T-helper 1 cell treated with Interleukin-12 subunit alpha and Interleukin-12 subunit beta and Interleukin-4 antibody, amounts not matched to agents 30 ng/mL and 1 ng/mL, for 36 hours (primary cell): ENCODE measurements around the gene ZNF511. TPM values are rescaled to one million over a fixed set of nuclear protein-coding genes. Genes with fewer than 3 reads are reported as not detected.
"Not testable (repeated sequence)": the region's sequence is repeated elsewhere in the genome, so short reads cannot be mapped to it uniquely, and the experiment has no call there.

Experiments used
- intact Hi-C: fragments of 100-400 bp; cut with micrococcal nuclease; formaldehyde crosslinking; loops from one replicate; pipeline ENCODE4 v1.15.1; 2024
- total RNA-seq: library from RNA; stranded (reverse); gene quantifications from 2 replicates; pipeline ENCODE4 v1.2.3, GENCODE V29; 2022

The ZNF511 gene
- total RNA-seq: 53.4 and 55.6 TPM in 2 replicates

DNA sequence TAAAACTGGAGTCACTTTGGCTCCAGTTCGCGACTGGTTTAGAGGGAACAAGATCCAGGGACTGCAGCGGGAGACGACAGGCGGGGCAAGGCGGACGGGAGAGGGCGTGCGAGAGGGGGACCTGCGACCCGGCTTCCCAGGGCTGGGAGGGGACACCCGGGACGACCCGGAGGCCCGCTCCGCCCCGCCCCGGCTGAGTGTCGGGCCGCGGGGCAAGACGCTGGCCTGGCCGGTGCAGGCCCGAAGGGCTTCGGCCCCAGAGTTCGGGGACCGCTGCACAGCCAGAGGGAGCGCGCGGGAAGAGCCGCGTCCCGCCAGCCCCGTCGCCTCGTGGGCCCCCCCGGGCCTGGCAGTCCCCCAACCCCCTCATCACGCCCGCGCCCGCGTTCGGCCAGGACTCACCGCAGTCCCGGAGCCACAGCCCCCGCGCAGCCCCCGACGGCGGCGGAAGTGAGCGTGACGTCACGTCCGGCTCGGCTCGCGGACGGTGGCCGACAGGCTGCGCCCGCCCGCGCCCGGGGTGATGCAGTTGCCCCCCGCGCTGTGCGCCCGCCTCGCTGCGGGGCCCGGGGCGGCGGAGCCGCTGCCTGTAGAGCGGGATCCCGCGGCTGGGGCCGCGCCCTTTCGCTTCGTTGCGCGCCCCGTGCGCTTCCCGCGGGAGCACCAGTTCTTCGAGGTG is at the start of gene ZNF511, which contains the start of gene TUBGCP2:
Gene ZNF511, plus strand, starts transcription at position 494 of the 679 bp plus-strand sequence. Its CDS starts 30 bp downstream, at position 524.
Gene TUBGCP2, minus strand, starts transcription at position 452 of the 679 bp plus-strand sequence. CDS start 5,931 bp downstream, outside the sequence.
- intact Hi-C loops: loop anchor here (1.0 to 2.0 kb wide), 8 partner anchors 21 to 1408 kb away; partner anchors contain the start of genes ECHS1, MTG1 and PPP2R2D

- intact Hi-C loops: loop anchor here (1.0 to 5.0 kb wide), 4 partner anchors 15 to 929 kb away; no protein-coding TSS in a partner anchor
Measured at GRCh38 chr10:133259602-133259989, 49.1 kb upstream of the ZNF511 start.

DNA sequence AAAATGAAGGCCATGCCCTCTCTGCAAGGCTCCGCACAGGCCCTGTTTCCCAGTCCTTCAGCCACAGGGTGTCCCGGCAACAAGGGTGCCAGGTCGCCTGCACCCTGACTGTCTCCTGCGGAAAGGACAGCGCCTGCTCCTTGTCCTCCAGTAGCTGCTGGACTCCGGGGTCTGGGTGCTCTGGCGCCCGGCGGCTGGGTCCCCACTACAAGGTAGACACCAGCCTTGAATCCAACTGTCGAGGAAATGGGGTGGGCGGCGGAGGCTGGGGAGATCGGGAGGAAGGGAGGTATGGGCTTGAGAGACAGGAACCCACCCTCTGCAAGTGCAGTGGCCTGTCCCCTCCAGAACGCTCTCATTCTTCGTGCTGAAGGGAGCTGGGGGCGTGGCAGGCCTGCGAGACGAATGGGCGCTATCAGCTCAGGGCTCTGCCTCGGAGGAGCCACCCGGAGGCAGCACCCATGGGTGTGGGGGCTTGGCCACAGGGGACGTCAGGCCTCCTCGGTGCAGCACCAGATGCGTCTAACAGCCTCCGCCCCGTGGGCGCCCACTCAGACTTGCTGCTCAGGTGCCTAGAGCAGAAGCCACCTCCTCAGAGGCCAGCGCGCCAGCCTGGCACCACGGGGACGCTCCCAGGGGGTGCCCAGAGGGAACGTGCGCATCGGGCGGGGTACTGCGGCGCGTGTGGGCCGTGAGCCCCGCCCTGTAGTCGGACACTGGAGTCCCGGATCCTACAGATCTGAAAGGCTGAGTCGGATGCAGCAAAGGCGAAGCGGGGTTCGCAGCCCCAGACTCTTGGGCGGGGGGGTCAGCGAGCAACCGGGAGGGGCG is 47.6 kb upstream of the ZNF511 start:
- intact Hi-C loops: loop anchor here (2.0 to 5.0 kb wide), 2 partner anchors 809 to 1102 kb away; no protein-coding TSS in a partner anchor

GRCh38 chr10:133261726-133262325 is 46.9 kb upstream of the ZNF511 start:
- intact Hi-C loops: loop anchor here (1.0 to 5.0 kb wide), 7 partner anchors 13 to 1103 kb away; partner anchors contain the start of genes ECHS1, FUOM and INPP5A

DNA sequence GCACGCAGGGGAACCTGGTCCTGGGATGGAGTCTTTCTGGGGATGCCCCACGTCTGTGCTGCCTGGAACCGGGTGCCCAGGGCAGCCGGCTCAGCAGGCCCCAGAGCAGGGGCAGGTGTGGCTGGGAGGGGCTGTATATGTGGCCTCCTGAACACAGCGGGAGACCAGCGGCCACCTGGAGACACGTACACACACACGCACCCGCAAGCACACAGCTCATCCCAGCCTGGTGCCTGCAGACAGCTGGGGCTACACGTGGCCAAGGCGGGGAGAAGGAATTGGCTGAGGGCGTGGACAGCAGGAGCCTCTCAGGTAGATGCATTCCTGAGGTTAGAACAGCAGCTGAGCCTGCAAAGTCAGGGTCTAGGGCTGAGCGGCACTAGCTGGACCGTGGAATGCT is 46.0 kb upstream of the ZNF511 start:
- intact Hi-C loops: loop anchor here (1.0 to 5.0 kb wide), 6 partner anchors 13 to 810 kb away; partner anchors contain the start of genes ECHS1, FUOM and INPP5A

DNA sequence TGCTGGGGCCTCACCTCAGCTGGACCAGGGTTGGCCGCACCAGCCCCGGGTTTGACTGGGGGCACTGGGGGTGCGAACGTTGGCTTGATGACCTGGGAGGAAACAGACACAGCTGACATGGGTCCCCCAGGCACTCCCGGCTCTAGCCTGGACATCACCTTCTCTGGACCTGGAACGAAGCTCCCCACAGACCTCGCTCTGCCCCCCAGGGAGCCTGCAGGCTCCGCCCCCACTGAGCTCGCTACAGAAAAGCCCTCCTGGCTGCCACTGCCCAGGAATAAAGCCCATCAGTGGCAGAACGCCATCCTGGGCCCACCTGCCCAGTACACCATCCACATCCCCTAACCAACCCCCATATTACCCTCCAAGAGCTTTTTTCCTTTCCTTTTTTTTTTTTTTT is 45.0 kb upstream of the ZNF511 start:
- intact Hi-C loops: loop anchor here (5.0 kb wide), 1 partner anchor 811 kb away; no protein-coding TSS in a partner anchor

DNA sequence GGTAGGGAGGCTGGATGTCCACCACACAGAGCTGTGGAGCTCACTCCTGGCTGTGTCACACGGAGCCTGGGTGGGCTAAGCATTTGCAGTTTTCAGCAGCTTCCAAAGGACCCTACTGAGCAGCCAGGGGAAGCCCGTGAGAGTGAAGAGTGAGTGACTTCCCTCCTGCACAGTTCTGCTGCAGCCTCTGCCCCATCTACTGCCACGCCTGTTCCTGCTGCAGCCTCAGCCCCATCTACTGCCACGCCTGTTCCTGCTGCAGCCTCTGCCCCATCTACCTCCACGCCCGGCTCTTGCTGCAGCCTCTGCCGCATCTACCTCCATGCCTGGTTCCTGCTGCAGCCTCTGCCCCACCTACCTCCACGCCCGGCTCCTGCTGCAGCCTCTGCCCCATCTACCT is 44.3 kb upstream of the ZNF511 start:
- intact Hi-C loops: loop anchor here (5.0 kb wide), 1 partner anchor 812 kb away; no protein-coding TSS in a partner anchor

- intact Hi-C loops: not testable (repeated sequence)
Measured at GRCh38 chr10:133265052-133265451, 43.7 kb upstream of the ZNF511 start.

DNA sequence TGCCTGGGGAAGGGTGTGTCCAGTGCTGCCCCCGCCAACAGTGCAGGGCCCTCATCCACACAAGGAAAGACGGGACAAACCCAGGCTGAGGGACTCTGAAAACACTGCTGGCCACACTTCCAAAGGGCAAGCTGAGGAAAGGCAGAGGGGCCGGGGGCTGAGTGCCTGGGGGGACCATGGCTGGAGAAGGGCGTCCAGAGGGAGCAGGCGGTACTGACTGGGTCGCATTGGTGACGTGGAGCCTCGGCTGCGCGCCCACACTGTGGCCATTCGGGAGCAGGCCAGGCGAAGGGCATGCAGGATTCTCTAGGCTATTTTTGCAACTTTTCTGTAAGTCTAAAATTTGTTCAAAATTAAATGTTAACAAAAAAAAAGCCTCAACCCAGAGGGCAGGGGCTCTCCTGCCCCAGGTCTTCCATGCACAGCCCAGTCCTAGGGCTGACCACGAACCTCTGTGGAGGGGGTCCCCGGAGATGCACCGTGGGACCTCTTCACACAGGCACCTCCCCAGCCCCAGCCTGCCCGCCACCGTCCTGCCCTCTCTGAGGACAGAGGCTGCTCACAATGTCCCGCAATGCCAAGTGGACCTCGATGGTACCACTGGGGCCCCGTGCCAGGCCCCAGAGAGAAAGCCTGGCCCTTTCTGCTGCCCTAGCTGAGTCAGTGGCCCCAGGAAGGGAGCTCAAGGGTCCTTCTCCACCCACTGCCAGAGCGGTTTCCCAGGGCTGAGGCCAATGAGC is 42.5 kb upstream of the ZNF511 start:
- intact Hi-C loops: no loop called here

- intact Hi-C loops: no loop called here
Measured at GRCh38 chr10:133267293-133267692, 41.4 kb upstream of the ZNF511 start.

- intact Hi-C loops: no loop called here
Measured at GRCh38 chr10:133267829-133268228, 40.9 kb upstream of the ZNF511 start.

- intact Hi-C loops: no loop called here
Measured at GRCh38 chr10:133268532-133268931, 40.2 kb upstream of the ZNF511 start.

DNA sequence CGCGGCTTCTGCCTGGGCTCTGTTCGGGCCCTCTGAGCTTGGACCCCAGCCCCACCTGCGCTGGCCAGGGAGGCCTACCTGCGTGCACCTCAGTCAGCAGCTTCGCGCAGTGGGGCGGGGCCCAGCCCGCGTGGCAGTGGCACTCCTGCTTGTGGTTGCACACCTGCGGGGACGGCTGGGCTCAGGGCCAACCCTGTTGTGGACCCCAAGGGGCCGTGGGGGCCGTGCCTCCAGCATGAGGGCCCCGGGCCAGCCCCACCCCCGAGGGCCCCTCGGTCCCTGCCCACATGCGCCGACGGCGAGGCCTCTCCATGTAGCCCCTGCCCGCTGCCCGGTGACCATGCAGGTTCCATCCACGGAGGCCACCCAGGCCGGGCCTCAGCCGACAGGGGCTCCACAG is 39.3 kb upstream of the ZNF511 start:
- intact Hi-C loops: no loop called here

DNA sequence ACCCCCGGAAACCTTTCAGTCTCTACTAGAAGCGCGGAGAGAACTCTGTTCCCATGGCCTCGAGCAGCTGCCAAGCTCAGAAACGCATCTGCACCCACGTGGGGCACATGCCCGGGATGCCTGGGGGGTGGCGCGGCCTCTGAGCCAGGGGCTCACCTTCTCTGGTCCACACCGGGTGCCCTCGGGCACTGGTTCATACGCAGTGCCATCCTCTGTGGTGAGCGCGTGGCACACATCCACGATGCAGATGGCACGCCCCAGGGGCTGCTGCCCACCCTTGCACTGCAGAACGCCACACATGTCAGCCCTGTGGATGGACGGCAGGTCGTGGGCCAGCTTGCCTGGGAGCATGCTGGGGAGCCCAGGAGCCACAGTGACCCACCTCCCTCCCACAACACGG is 38.5 kb upstream of the ZNF511 start:
- intact Hi-C loops: loop anchor here (10.0 kb wide), 1 partner anchor 305 kb away; no protein-coding TSS in a partner anchor

- intact Hi-C loops: loop anchor here (10.0 kb wide), 1 partner anchor 306 kb away; no protein-coding TSS in a partner anchor
Measured at GRCh38 chr10:133270773-133271297, 37.9 kb upstream of the ZNF511 start.

- intact Hi-C loops: loop anchor here (10.0 kb wide), 1 partner anchor 307 kb away; no protein-coding TSS in a partner anchor
Measured at GRCh38 chr10:133271521-133272300, 37.0 kb upstream of the ZNF511 start.

GRCh38 chr10:133272301-133272963 is 36.3 kb upstream of the ZNF511 start:
- intact Hi-C loops: loop anchor here (10.0 kb wide), 1 partner anchor 308 kb away; no protein-coding TSS in a partner anchor

DNA sequence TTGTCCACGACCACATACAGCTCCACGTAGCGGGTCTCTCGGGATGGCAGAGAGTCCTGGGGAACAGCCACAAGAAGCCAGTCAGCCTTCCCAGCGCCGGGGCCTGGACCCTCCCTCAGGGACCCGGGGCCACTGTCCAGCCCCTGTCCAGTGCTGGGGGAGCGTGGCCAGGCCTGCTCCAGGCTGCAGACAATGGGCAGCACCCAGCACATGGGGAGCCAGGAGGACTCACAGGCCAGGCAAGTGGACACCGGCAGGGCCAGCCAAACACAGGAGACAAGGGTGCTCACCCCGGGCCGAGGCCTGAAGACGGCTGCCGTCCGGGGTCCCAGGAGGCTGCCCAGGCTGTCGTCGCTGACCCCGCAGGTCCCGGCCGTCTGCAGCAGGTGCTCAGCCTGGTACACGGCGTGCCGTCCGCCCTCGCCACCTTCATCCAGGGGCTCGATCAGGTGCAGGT is 35.7 kb upstream of the ZNF511 start:
- intact Hi-C loops: loop anchor here (10.0 kb wide), 1 partner anchor 308 kb away; no protein-coding TSS in a partner anchor
